ENCODE data around the gene PTGES. TPM values are rescaled to one million over a fixed set of nuclear protein-coding genes. Genes with fewer than 3 reads are reported as not detected.

The PTGES gene
- total RNA-seq, 1 donor from 2014 or later, result 2.9 TPM

- Histone ChIP-seq H3K27me3 (no peaks in the 10 kb centered on the region), H3K36me3 (no peaks in the 10 kb centered on the region), H3K79me2 (ENCODE audit: low read depth) (no peaks in the 10 kb centered on the region), H3K4me3 (no peak overlapping the region), H2AFZ (replicated peaks) (no peak overlapping the region), H3K9ac (no peak overlapping the region), H3K4me2 (no peak overlapping the region), H3K9me3 (ENCODE audit: low read depth) (no peaks in the 10 kb centered on the region), H3F3A (ENCODE audit: low read depth) (no peaks in the 10 kb centered on the region), H3K4me1 (no peaks in the 10 kb centered on the region), H4K20me1 (ENCODE audit: low read depth) (no peaks in the 10 kb centered on the region), H3K27ac (no peak overlapping the region)
- Mint-ChIP-seq H3K27me3 (ENCODE audit: insufficient read depth, low read depth) (peaks cover 5% of the 10 kb centered on the region), H3K9me3 (no peaks in the 10 kb centered on the region), H3K27ac (no peak overlapping the region), H3K36me3 (no peaks in the 10 kb centered on the region), H3K4me1 (no peaks in the 10 kb centered on the region), H3K4me3 (no peak overlapping the region)
- no peak for DNase-seq (ENCODE audit: low spot score)
- no peak for TF ChIP-seq EZH2 (IDR thresholded peaks at IDR 0.05)
- no peak for TF ChIP-seq CTCF (IDR thresholded peaks at IDR 0.05)
- TF ChIP-seq EZH2phosphoT487 (IDR thresholded peaks at IDR 0.05), result no peak
Observed at GRCh38 chr9:129769669-129770068, 16.8 kb upstream of the PTGES start.

- H4K20me1 ChIP-seq (ENCODE audit: low read depth), result no peaks in the 10 kb centered on the region
- Mint-ChIP-seq H3K27me3 (ENCODE audit: insufficient read depth, low read depth) (peaks cover 2% of the 10 kb centered on the region), H3K36me3 (no peaks in the 10 kb centered on the region), H3K27ac (no peak overlapping the region), H3K4me1 (peaks cover 5% of the 10 kb centered on the region), H3K9me3 (no peaks in the 10 kb centered on the region), H3K4me3 (no peak overlapping the region)
- no peak overlapping the region for H3K4me2 ChIP-seq
- H3K9ac ChIP-seq, result no peak overlapping the region
- H3K79me2 ChIP-seq (ENCODE audit: low read depth), result no peaks in the 10 kb centered on the region
- H3K4me1 ChIP-seq, result no peaks in the 10 kb centered on the region
- no peaks in the 10 kb centered on the region for H3K27me3 ChIP-seq
- H3K9me3 ChIP-seq (ENCODE audit: low read depth), result no peaks in the 10 kb centered on the region
- H3K4me3 ChIP-seq, result no peak overlapping the region
- TF ChIP-seq EZH2 (IDR thresholded peaks at IDR 0.05) (no peak), EZH2phosphoT487 (IDR thresholded peaks at IDR 0.05) (no peak), CTCF (IDR thresholded peaks at IDR 0.05) (no peak)
- H3K36me3 ChIP-seq, result no peaks in the 10 kb centered on the region
- no peaks in the 10 kb centered on the region for H3F3A ChIP-seq (ENCODE audit: low read depth)
- no peak overlapping the region for H3K27ac ChIP-seq
- DNase-seq (ENCODE audit: low spot score), result no peak
- H2AFZ ChIP-seq (replicated peaks), result no peak overlapping the region
Observed at GRCh38 chr9:129768486-129768885, 15.6 kb upstream of the PTGES start.

- Histone ChIP-seq H3K4me3 (no peak overlapping the region), H2AFZ (replicated peaks) (no peak overlapping the region), H3K36me3 (no peaks in the 10 kb centered on the region), H3K79me2 (ENCODE audit: low read depth) (no peaks in the 10 kb centered on the region), H3F3A (ENCODE audit: low read depth) (no peaks in the 10 kb centered on the region), H4K20me1 (ENCODE audit: low read depth) (no peaks in the 10 kb centered on the region), H3K4me2 (no peak overlapping the region), H3K27me3 (no peaks in the 10 kb centered on the region), H3K27ac (no peak overlapping the region), H3K9ac (no peak overlapping the region), H3K4me1 (peaks cover 7% of the 10 kb centered on the region), H3K9me3 (ENCODE audit: low read depth) (no peaks in the 10 kb centered on the region)
- Mint-ChIP-seq H3K27ac (no peak overlapping the region), H3K36me3 (no peaks in the 10 kb centered on the region), H3K4me1 (peaks cover 29% of the 10 kb centered on the region), H3K27me3 (ENCODE audit: insufficient read depth, low read depth) (peaks cover 2% of the 10 kb centered on the region), H3K9me3 (no peaks in the 10 kb centered on the region), H3K4me3 (no peak overlapping the region)
- TF ChIP-seq EZH2phosphoT487 (IDR thresholded peaks at IDR 0.05) (no peak), EZH2 (IDR thresholded peaks at IDR 0.05) (no peak), CTCF (IDR thresholded peaks at IDR 0.05) (no peak)
- DNase-seq (ENCODE audit: low spot score), result no peak
Observed at GRCh38 chr9:129765764-129766317, 13.0 kb upstream of the PTGES start.
